ENCODE measurements around the gene SLC25A21. TPM values are rescaled to one million over a fixed set of nuclear protein-coding genes. Genes with fewer than 3 reads are reported as not detected.

Gene SLC25A21
- total and polyA plus RNA-seq, 2 experiments from 2014 or later = 10.6 to 12.1 TPM

GRCh38 chr14:36973806-36974442 is 198.5 kb downstream of the SLC25A21 start:
- Histone ChIP-seq H3K27ac (ENCODE audit: low read depth) (no peak overlapping the region), H4K20me1 (replicated peaks; ENCODE audit: insufficient read depth) (no peaks in the 10 kb centered on the region), H3K9me2 (ENCODE audit: insufficient read depth) (no peaks in the 10 kb centered on the region), H3K4me3 (no peak overlapping the region), H3K79me2 (replicated peaks; ENCODE audit: insufficient read depth) (no peaks in the 10 kb centered on the region), H3K27me3 (ENCODE audit: insufficient read depth) (no peaks in the 10 kb centered on the region), H3K36me3 (ENCODE audit: insufficient read depth) (no peaks in the 10 kb centered on the region), H3K4me2 (no peak overlapping the region), H3K4me1 (ENCODE audit: insufficient read depth) (no peaks in the 10 kb centered on the region), H2AFZ (no peak overlapping the region), H3F3A (replicated peaks; ENCODE audit: low read depth) (no peaks in the 10 kb centered on the region)
- ATAC-seq = no peak
- no peak for DNase-seq (ENCODE audit: low spot score)
- Mint-ChIP-seq H3K27ac (no peak overlapping the region), H3K4me3 (no peak overlapping the region), H3K9me3 (no peaks in the 10 kb centered on the region), H3K4me1 (peaks cover 15% of the 10 kb centered on the region; the same call in 2 of the 3 replicates), H3K27me3 (ENCODE audit: insufficient read depth, low read depth, poor library complexity) (peaks cover 2% of the 10 kb centered on the region), H3K36me3 (ENCODE audit: low read depth) (no peaks in the 10 kb centered on the region)
- TF ChIP-seq CTCF (conservative IDR thresholded peaks at IDR 0.05; ENCODE audit: low read depth in 2 of 2) (no peak), EZH2phosphoT487 (IDR thresholded peaks at IDR 0.05; ENCODE audit: unreplicated experiment) (no peak), ZNF114 (CRISPR knock-in tag; IDR thresholded peaks at IDR 0.05) (no peak), ZNF462 (CRISPR knock-in tag; IDR thresholded peaks at IDR 0.05) (no peak), JUNB (IDR thresholded peaks at IDR 0.05; ENCODE audit: unreplicated experiment) (no peak), NANOG (IDR thresholded peaks at IDR 0.05; ENCODE audit: borderline replicate concordance) (no peak), POLR2AphosphoS5 (IDR thresholded peaks at IDR 0.05; ENCODE audit: low read depth) (no peak)

Data from GM23338 (cell line).